Stimulated activated CD4-positive, alpha-beta T cell treated with anti-CD3 and anti-CD28 coated beads, Interleukin-12 subunit alpha, Interleukin-12 subunit beta, amount 100 ng/mL, for 24 hours (primary cell): ENCODE data around the gene LARGE1.
"Not testable (repeated sequence)": the region's sequence is repeated elsewhere in the genome, so short reads cannot be mapped to it uniquely, and the experiment has no call there.

Experiments used
- DNase-seq, 2 experiments: peaks; one replicate each; pipeline ENCODE4 v3.0.0-alpha.2; 2020; ENCODE audit warnings: low read depth in 2 of 2

The LARGE1 gene

GRCh38 chr22:33884829-33885228 lies 35.4 kb downstream of the LARGE1 start:
- DNase-seq = no peak

GRCh38 chr22:33883961-33884808 lies 36.1 kb downstream of the LARGE1 start:
- no peak for DNase-seq

GRCh38 chr22:33883561-33883960 lies 36.7 kb downstream of the LARGE1 start:
- DNase-seq = no peak

GRCh38 chr22:33882991-33883390 lies 37.3 kb downstream of the LARGE1 start:
- DNase-seq = no peak

- no peak for DNase-seq
Observed at GRCh38 chr22:33880986-33881385, 39.3 kb downstream of the LARGE1 start.

- DNase-seq = no peak
Observed at GRCh38 chr22:33879796-33880195, 40.5 kb downstream of the LARGE1 start.

GRCh38 chr22:33875316-33875715 lies 45.0 kb downstream of the LARGE1 start:
- DNase-seq = no peak

GRCh38 chr22:33874206-33874605 lies 46.1 kb downstream of the LARGE1 start:
- no peak for DNase-seq

- DNase-seq = no peak
Observed at GRCh38 chr22:33873666-33874065, 46.6 kb downstream of the LARGE1 start.

- no peak for DNase-seq
Observed at GRCh38 chr22:33873186-33873585, 47.1 kb downstream of the LARGE1 start.

- no peak for DNase-seq
Observed at GRCh38 chr22:33871935-33872334, 48.3 kb downstream of the LARGE1 start.

- no peak for DNase-seq
Observed at GRCh38 chr22:33869946-33870345, 50.3 kb downstream of the LARGE1 start.

- no peak for DNase-seq
Observed at GRCh38 chr22:33867971-33868370, 52.3 kb downstream of the LARGE1 start.

GRCh38 chr22:33867118-33867866 lies 53.0 kb downstream of the LARGE1 start:
- no peak for DNase-seq

- DNase-seq = no peak
Observed at GRCh38 chr22:33866511-33866910, 53.8 kb downstream of the LARGE1 start.

GRCh38 chr22:33865996-33866395 lies 54.3 kb downstream of the LARGE1 start:
- DNase-seq = no peak

GRCh38 chr22:33865248-33865647 lies 55.0 kb downstream of the LARGE1 start:
- DNase-seq = no peak

- DNase-seq = no peak
Observed at GRCh38 chr22:33864723-33865130, 55.5 kb downstream of the LARGE1 start.

- DNase-seq = no peak
Observed at GRCh38 chr22:33861216-33861875, 58.9 kb downstream of the LARGE1 start.

GRCh38 chr22:33860386-33860785 lies 59.9 kb downstream of the LARGE1 start:
- DNase-seq = no peak

- no peak for DNase-seq
Observed at GRCh38 chr22:33859311-33859710, 61.0 kb downstream of the LARGE1 start.

GRCh38 chr22:33858653-33859052 lies 61.6 kb downstream of the LARGE1 start:
- not testable (repeated sequence) for DNase-seq
